ENCODE data around the gene ATP8B3. TPM values are rescaled to one million over a fixed set of nuclear protein-coding genes. Genes with fewer than 3 reads are reported as not detected.

Gene ATP8B3, protein sequence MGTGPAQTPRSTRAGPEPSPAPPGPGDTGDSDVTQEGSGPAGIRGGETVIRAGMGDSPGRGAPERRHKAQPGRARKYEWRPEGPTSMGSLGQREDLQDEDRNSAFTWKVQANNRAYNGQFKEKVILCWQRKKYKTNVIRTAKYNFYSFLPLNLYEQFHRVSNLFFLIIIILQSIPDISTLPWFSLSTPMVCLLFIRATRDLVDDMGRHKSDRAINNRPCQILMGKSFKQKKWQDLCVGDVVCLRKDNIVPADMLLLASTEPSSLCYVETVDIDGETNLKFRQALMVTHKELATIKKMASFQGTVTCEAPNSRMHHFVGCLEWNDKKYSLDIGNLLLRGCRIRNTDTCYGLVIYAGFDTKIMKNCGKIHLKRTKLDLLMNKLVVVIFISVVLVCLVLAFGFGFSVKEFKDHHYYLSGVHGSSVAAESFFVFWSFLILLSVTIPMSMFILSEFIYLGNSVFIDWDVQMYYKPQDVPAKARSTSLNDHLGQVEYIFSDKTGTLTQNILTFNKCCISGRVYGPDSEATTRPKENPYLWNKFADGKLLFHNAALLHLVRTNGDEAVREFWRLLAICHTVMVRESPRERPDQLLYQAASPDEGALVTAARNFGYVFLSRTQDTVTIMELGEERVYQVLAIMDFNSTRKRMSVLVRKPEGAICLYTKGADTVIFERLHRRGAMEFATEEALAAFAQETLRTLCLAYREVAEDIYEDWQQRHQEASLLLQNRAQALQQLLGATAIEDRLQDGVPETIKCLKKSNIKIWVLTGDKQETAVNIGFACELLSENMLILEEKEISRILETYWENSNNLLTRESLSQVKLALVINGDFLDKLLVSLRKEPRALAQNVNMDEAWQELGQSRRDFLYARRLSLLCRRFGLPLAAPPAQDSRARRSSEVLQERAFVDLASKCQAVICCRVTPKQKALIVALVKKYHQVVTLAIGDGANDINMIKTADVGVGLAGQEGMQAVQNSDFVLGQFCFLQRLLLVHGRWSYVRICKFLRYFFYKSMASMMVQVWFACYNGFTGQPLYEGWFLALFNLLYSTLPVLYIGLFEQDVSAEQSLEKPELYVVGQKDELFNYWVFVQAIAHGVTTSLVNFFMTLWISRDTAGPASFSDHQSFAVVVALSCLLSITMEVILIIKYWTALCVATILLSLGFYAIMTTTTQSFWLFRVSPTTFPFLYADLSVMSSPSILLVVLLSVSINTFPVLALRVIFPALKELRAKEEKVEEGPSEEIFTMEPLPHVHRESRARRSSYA (N-terminal part only)
- 0.95 and 1.9 TPM in 2 replicates for total RNA-seq

DNA sequence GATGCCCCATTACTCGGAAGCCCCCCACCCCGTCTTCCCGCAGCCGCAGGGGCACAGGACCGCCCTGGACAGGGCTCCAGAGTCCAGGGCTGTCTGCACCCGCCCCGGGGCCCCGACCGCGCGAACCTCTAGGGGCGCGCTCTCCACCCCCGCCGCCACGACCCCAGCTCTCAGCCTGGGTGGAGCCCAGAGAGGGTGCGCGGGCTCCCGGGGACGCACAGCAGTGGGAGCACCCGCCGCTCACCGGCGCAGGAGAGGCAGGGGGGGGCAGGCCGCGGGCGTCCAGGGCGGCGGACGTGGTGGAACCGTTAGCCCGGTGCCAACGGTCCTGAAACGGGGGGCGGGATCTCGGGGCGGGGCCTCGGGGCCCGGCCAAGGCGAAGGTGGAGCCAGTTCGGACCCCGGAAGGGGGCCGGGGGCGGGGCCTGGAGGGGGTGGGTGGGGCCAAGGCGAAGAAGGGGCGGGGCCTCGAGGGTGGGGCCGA, at the start of gene ATP8B3:
TSS of gene ATP8B3 (minus strand) at position 335 of the 484 bp plus-strand sequence. CDS start 540 bp downstream, outside the sequence.

DNA sequence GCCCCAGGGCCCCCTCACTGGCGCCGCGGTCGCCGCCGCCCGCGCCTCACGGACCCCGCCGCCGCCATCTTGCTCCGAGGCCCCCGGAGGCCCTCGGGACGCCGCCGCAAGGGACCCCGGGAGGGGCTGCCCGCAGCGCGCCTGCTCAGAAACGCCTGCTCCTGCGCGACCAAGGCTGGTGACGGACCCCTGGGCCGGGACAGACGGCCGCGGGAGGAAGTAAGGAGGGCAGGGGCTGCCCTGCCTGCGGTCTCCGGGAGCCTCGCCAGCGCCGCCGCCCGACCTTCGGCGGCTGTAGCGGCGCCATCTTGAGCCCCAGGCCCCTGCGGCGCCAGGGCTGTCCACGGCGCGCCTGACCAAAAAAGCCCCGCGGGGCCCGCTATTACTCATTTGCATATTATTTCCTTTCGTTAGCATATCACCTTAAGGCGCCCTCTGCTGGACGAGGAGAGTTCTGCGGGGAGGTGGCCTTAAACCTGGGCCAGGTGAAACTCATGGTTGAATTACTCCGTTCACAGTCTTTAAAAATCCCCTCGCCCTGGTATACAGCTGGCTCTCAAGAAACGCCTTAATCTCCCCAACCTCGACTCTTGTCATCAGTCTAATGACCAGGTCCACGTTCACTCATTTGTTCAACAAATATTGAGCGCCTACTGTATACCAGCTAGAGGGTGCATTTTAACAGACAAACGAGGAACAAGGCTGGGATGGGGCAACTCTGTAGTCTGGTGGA, 36.5 kb upstream of the ATP8B3 start, which contains the start of gene REXO1:
TSS of gene REXO1 (minus strand) at position 85 of the 733 bp plus-strand sequence. CDS start 125 bp downstream, outside the sequence.

DNA sequence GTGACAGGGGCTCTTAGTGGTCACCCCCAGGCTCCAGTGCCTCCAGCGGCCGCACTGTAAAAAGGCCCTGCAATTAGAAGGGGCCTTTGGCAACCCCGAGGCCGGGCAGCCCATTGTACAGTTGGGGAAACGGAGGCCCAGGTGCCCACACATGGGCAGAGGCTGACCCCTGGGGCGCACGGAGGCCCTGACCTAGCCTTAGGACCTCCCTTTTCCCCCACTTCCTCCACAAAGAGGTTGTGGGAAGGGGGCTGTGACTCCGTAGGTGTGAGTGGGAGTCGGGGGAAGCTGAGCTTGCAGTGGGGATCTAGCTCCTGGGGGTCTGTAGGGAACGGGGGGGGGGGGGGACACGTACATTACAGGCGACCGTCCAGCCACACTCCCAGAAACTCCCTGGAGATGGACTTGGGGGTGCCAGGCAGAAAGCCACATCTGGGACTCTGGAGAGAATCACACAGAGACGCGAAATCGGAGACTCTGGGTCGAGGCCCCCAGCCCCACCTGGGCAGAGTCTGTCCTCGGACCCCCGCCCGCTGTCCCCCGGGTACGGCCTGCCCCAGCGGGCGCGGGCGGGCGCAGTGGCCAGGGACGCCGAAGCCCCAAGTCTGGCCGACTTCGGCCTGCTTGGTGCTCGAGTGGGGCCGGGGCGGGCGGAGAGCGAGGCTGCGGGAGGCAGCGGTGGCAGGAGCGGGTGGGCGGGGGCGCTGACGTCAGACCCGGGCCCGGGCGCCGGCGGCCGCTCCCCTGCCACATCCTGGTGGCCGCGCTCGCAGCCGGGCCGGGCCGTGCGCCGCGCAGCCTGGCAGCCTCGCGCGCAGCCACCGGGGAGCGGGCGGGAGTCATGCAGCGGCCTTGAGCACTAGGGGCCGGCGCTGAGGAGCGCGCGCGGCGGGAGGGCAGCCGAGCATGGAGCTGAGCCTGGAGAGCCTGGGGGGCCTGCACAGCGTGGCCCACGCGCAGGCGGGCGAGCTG, 59.0 kb downstream of the ATP8B3 start, which contains the start of gene ONECUT3:
TSS of gene ONECUT3 (plus strand) at position 750 of the 972 bp plus-strand sequence. CDS start at position 907, 157 bp downstream.

Other genes starting within 250 kb of the ATP8B3 start
- 21.9 and 32.7 TPM in 2 replicates for gene MEX3D, start 244.0 kb downstream of the ATP8B3 start, total RNA-seq
- 64.8 and 69.3 TPM in 2 replicates for gene MBD3, start 219.4 kb downstream of the ATP8B3 start, total RNA-seq
- 103 and 117 TPM in 2 replicates for gene UQCR11, start 206.8 kb downstream of the ATP8B3 start, total RNA-seq
- gene TCF3, start 159.7 kb downstream of the ATP8B3 start, total RNA-seq = 33.4 and 49.2 TPM in 2 replicates
- gene ONECUT3, start 58.8 kb downstream of the ATP8B3 start, total RNA-seq = not detected in 2 replicates
- 2.4 and 3.3 TPM in 2 replicates for gene REXO1, start 36.2 kb upstream of the ATP8B3 start, total RNA-seq
- 1.3 and 2.5 TPM in 2 replicates for gene KLF16, start 51.3 kb upstream of the ATP8B3 start, total RNA-seq
- gene ABHD17A, start 73.2 kb upstream of the ATP8B3 start, total RNA-seq = 85.9 and 88.2 TPM in 2 replicates
- 1.4 and 1.7 TPM in 2 replicates for gene ADAT3, start 93.1 kb upstream of the ATP8B3 start, total RNA-seq
- 14.1 and 24.0 TPM in 2 replicates for gene SCAMP4, start 93.1 kb upstream of the ATP8B3 start, total RNA-seq
- 39.4 and 62.3 TPM in 2 replicates for gene CSNK1G2, start 128.9 kb upstream of the ATP8B3 start, total RNA-seq
- 55.0 and 66.6 TPM in 2 replicates for gene BTBD2, start 203.4 kb upstream of the ATP8B3 start, total RNA-seq
- gene MKNK2, start 239.0 kb upstream of the ATP8B3 start, total RNA-seq = 77.2 and 206 TPM in 2 replicates